ENCODE data around the gene TSPAN18. TPM values are rescaled to one million over a fixed set of nuclear protein-coding genes. Genes with fewer than 3 reads are reported as not detected.

TSPAN18 gene
- total RNA-seq, 1 donor, result 5.8 TPM

DNA sequence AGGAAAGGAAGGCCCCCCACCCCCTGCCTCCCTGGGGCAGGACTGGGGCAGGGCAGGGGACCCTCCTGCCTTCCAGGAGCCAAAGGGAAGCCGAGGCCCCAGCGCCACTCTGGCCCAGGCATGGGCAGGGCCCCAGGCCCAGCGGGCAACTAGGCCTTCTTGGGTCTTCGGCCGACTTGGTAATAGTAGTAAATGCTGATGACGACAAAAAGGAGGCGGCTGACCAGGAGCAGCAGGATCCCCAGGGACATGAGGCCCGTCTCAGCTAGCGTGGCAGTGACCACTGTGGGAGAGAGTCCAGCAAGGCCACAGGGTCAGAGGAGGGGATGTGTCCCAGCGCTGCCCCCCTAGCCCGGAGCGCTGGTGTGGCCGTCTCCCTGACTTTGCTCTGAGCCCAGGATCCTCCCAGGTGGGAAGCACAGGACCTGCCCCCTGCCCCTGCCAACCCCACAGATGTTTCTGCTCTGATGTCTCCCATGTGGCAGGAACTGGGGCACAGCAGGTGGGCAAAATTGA is 208.0 kb downstream of the TSPAN18 start:
- Histone ChIP-seq H3K9me3 (ENCODE audit: low read depth, low read length) (no peaks in the 10 kb centered on the region), H2AFZ (ENCODE audit: low read length) (no peak overlapping the region), H3K79me2 (ENCODE audit: insufficient read depth, low read length) (no peaks in the 10 kb centered on the region), H3K4me3 (ENCODE audit: insufficient read depth, low read length) (no peak overlapping the region), H4K20me1 (ENCODE audit: insufficient read depth, low read length) (no peaks in the 10 kb centered on the region), H3K27ac (ENCODE audit: low read depth, low read length) (no peak overlapping the region), H3K27me3 (ENCODE audit: insufficient read depth, low read length) (peaks cover 17% of the 10 kb centered on the region), H3K4me2 (ENCODE audit: insufficient read depth, low read length) (no peak overlapping the region), H3K4me1 (ENCODE audit: insufficient read depth, low read length) (no peaks in the 10 kb centered on the region), H3K36me3 (ENCODE audit: insufficient read depth, low read length) (no peaks in the 10 kb centered on the region)
- TF ChIP-seq, protein P1, sequence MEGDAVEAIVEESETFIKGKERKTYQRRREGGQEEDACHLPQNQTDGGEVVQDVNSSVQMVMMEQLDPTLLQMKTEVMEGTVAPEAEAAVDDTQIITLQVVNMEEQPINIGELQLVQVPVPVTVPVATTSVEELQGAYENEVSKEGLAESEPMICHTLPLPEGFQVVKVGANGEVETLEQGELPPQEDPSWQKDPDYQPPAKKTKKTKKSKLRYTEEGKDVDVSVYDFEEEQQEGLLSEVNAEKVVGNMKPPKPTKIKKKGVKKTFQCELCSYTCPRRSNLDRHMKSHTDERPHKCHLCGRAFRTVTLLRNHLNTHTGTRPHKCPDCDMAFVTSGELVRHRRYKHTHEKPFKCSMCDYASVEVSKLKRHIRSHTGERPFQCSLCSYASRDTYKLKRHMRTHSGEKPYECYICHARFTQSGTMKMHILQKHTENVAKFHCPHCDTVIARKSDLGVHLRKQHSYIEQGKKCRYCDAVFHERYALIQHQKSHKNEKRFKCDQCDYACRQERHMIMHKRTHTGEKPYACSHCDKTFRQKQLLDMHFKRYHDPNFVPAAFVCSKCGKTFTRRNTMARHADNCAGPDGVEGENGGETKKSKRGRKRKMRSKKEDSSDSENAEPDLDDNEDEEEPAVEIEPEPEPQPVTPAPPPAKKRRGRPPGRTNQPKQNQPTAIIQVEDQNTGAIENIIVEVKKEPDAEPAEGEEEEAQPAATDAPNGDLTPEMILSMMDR (IDR thresholded peaks at IDR 0.05; ENCODE audit: extremely low read depth, low read depth, low read length), result no peak
- no peak for DNase-seq (ENCODE audit: insufficient read length, low spot score, missing footprints)

DNA sequence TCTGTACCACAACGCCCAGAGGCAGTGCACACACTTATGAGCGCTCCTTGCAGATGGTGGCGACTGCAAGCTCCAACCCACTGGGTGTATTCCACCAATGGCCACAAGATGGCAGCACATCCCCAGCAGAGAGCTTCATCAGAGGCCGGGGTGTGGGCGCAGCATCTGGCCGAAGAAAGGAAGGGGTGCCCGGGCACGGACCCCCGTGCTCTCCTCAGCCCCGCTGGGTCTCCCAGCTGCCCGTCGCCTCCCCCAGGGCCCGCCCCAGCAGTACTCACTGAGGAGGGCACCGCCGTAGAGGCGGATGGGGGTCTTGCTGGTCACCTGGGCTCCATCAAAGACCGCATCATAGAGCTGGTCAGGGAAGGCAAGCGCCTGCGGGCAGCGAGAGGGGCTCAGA is 209.8 kb downstream of the TSPAN18 start:
- peak; percentile 93 for DNase-seq (ENCODE audit: insufficient read length, low spot score, missing footprints)
- H3K79me2 ChIP-seq (ENCODE audit: insufficient read depth, low read length), result no peaks in the 10 kb centered on the region
- H3K4me2 ChIP-seq (ENCODE audit: insufficient read depth, low read length), result no peak overlapping the region
- H3K36me3 ChIP-seq (ENCODE audit: insufficient read depth, low read length), result no peaks in the 10 kb centered on the region
- peaks cover 7% of the 10 kb centered on the region for H3K27me3 ChIP-seq (ENCODE audit: insufficient read depth, low read length)
- peaks cover 3% of the 10 kb centered on the region for H4K20me1 ChIP-seq (ENCODE audit: insufficient read depth, low read length)
- H3K9me3 ChIP-seq (ENCODE audit: low read depth, low read length), result no peaks in the 10 kb centered on the region
- H3K4me3 ChIP-seq (ENCODE audit: insufficient read depth, low read length), result no peak overlapping the region
- TF ChIP-seq, protein P1 (IDR thresholded peaks at IDR 0.05; ENCODE audit: extremely low read depth, low read depth, low read length), result peak; percentile 87
- H3K27ac ChIP-seq (ENCODE audit: low read depth, low read length), result no peak overlapping the region
- no peaks in the 10 kb centered on the region for H3K4me1 ChIP-seq (ENCODE audit: insufficient read depth, low read length)
- no peak overlapping the region for H2AFZ ChIP-seq (ENCODE audit: low read length)

DNA sequence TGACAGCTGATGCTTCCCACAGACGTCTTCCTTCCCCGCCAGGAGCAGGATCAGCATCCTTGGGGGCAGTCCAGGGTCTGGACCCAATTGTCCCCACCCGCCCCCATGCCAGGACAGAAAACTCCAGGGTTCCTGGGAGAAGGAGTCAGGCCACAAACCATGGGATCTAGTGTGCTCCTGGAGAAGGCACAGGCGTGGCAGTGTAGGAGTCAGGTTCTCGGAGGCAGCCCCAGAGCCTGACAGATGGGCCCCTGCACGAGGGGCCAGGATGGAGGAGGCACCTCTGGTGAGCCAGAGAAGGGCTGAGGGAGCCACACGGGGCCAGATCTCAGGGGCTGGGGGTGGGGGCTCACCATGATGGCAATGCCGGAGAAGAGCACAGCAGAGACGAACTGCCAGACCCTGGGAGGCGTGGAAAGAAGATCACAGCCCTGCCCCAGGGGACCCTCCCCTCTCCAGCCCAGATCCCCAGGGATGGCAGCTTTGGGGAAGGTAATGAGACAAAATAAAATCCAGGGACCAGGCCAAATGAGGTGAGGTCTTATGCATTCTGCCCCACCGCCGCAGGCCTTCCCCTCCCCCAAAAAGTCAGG is 210.3 kb downstream of the TSPAN18 start:
- H2AFZ ChIP-seq (ENCODE audit: low read length), result no peak overlapping the region
- H3K4me3 ChIP-seq (ENCODE audit: insufficient read depth, low read length), result no peak overlapping the region
- H3K27me3 ChIP-seq (ENCODE audit: insufficient read depth, low read length), result peaks cover 7% of the 10 kb centered on the region
- H3K9me3 ChIP-seq (ENCODE audit: low read depth, low read length), result no peaks in the 10 kb centered on the region
- no peak for DNase-seq (ENCODE audit: insufficient read length, low spot score, missing footprints)
- H3K79me2 ChIP-seq (ENCODE audit: insufficient read depth, low read length), result no peaks in the 10 kb centered on the region
- no peaks in the 10 kb centered on the region for H3K4me1 ChIP-seq (ENCODE audit: insufficient read depth, low read length)
- TF ChIP-seq, protein P1 (IDR thresholded peaks at IDR 0.05; ENCODE audit: extremely low read depth, low read depth, low read length), result no peak
- H4K20me1 ChIP-seq (ENCODE audit: insufficient read depth, low read length), result peaks cover 3% of the 10 kb centered on the region
- no peaks in the 10 kb centered on the region for H3K36me3 ChIP-seq (ENCODE audit: insufficient read depth, low read length)
- no peak overlapping the region for H3K27ac ChIP-seq (ENCODE audit: low read depth, low read length)
- no peak overlapping the region for H3K4me2 ChIP-seq (ENCODE audit: insufficient read depth, low read length)

DNA sequence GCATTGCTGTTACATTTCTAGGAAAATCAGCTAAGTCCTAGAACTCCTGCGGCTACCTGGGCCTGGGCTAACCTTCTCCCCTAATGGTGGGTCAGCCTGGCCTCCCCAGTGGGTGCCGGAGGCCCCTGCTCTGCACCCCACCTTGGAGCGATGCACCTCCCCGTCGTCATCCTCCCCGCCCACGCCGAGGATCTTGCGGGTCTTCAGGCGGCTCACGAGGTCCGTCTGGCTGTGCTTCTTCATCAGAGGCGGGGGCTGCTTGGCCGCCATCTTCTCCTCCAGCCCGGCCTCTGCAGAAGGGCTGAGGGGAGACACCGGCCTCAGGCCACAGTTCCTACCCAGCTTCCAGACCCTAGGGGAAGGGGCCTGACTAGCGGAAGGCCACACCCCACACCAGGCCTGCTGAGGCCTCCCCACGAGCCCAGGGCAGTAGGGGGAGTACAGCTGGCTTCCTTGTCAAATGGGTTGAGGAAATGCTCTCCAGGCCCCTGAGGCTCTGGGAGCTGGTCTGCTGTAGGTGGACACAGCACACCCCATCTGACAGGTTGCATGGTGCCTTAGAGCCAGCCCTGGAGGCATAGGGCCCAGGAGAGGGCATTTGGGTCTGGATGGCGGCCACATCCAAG is 211.4 kb downstream of the TSPAN18 start:
- H3K4me2 ChIP-seq (ENCODE audit: insufficient read depth, low read length), result no peak overlapping the region
- no peak overlapping the region for H2AFZ ChIP-seq (ENCODE audit: low read length)
- H3K79me2 ChIP-seq (ENCODE audit: insufficient read depth, low read length), result no peaks in the 10 kb centered on the region
- no peak for DNase-seq (ENCODE audit: insufficient read length, low spot score, missing footprints)
- peaks cover 3% of the 10 kb centered on the region for H4K20me1 ChIP-seq (ENCODE audit: insufficient read depth, low read length)
- H3K36me3 ChIP-seq (ENCODE audit: insufficient read depth, low read length), result no peaks in the 10 kb centered on the region
- peaks cover 11% of the 10 kb centered on the region for H3K27me3 ChIP-seq (ENCODE audit: insufficient read depth, low read length)
- H3K4me3 ChIP-seq (ENCODE audit: insufficient read depth, low read length), result no peak overlapping the region
- H3K9me3 ChIP-seq (ENCODE audit: low read depth, low read length), result no peaks in the 10 kb centered on the region
- TF ChIP-seq, protein P1 (IDR thresholded peaks at IDR 0.05; ENCODE audit: extremely low read depth, low read depth, low read length), result no peak
- H3K27ac ChIP-seq (ENCODE audit: low read depth, low read length), result no peak overlapping the region
- H3K4me1 ChIP-seq (ENCODE audit: insufficient read depth, low read length), result no peaks in the 10 kb centered on the region
